ENCODE data around the gene DACH1.
A peak's percentile ranks its signal among the peaks of the same experiment; 100 is the strongest.

The DACH1 gene

DNA sequence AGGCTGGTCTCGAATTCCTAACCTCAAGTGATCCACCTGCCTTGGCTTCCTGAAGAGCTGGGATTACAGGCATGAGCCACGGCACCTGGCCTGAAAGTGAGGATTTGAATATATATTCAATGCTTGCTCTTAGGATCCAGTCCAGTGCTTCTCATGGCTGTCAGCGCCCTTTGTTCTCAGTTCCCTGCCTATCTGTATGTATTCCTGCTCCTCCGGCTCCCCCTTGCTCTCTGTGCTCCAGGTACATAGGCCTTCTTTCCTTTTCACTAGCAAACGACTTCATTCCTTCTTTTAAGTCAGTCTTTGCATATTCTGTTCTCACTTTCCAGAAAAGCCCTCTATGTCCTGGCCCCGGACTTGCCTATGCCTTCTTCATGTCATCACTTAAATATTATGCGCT is 232.8 kb downstream of the DACH1 start:
- H3K18ac ChIP-seq (ENCODE audit: low read depth in 1 of 2, low read length in 2 of 2) = peak overlapping the region; percentile 25 to 79
- H3K4ac ChIP-seq (ENCODE audit: low read depth in 1 of 2, low read length in 2 of 2) = peak overlapping the region; percentile 85 to 91
- no peak for DNase-seq
- H3K4me2 ChIP-seq (ENCODE audit: low read length, poor library complexity, severe bottlenecking) = no peak overlapping the region
- no peaks in the 10 kb centered on the region for H3K4me1 ChIP-seq (ENCODE audit: control insufficient read depth, insufficient read depth, low read depth, low read length)
- H2BK15ac ChIP-seq (ENCODE audit: low read depth, poor library complexity, severe bottlenecking) = no peak overlapping the region
- no peaks in the 10 kb centered on the region for H3K27me3 ChIP-seq (ENCODE audit: control insufficient read depth in 1 of 2, insufficient read depth in 1 of 2, low read length in 2 of 2)
- no peak overlapping the region for H2AFZ ChIP-seq (ENCODE audit: low read depth, low read length)
- H2AK5ac ChIP-seq (ENCODE audit: low read length, severe bottlenecking) = no peak overlapping the region
- no peak overlapping the region for H3K14ac ChIP-seq (ENCODE audit: low read length in 2 of 2)
- no peak overlapping the region for H3K27ac ChIP-seq (ENCODE audit: low read length, poor library complexity, severe bottlenecking)
- no peak overlapping the region for H3K4me3 ChIP-seq (ENCODE audit: insufficient read depth in 1 of 2, low read depth in 1 of 2, low read length in 2 of 2)
- H3K23ac ChIP-seq (ENCODE audit: low read length in 2 of 2) = no peak overlapping the region
- peak overlapping the region; percentile 43 to 84 for H2BK12ac ChIP-seq (ENCODE audit: low read length in 2 of 2)
- H2BK5ac ChIP-seq (ENCODE audit: low read depth, low read length, poor library complexity, severe bottlenecking) = no peak overlapping the region
- H3K79me1 ChIP-seq (replicated peaks; ENCODE audit: low read length, poor library complexity, severe bottlenecking) = no peaks in the 10 kb centered on the region
- WGBS = 95% methylated on average over 7 of the region's 7 CpGs
- peak overlapping the region; percentile 83 for H4K91ac ChIP-seq (ENCODE audit: low read length)
- H3K9me3 ChIP-seq (ENCODE audit: control insufficient read depth, low read length) = no peaks in the 10 kb centered on the region
- H3K36me3 ChIP-seq (ENCODE audit: control insufficient read depth in 1 of 2, insufficient read depth in 2 of 2, low read depth in 1 of 2, low read length in 2 of 2) = no peaks in the 10 kb centered on the region
- peak overlapping the region; percentile 79 for H2BK120ac ChIP-seq (ENCODE audit: low read depth, low read length)
- H4K8ac ChIP-seq (ENCODE audit: low read length) = peak overlapping the region; percentile 77
- H3K9ac ChIP-seq (ENCODE audit: low read length) = no peak overlapping the region

DNA sequence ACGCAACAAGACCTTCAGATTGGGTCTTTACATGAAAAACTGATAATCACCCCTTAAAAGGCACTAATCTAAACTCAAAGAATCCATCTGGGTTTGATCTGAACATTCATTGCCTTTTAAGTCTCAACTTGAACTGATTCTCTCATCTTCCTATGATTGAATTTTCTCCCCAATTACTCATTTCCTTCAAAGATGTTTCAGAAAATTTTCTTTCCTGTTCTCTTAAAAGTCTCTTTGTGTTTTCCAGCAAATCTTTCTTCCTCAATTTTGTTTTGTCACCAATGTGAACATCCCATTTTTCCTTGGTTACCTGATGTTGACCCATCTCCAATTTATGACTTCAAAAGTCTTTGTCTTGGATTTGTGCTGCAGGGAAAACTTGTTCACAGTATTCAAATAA is 234.3 kb downstream of the DACH1 start:
- no peak overlapping the region for H2BK12ac ChIP-seq (ENCODE audit: low read length in 2 of 2)
- no peaks in the 10 kb centered on the region for H3K36me3 ChIP-seq (ENCODE audit: control insufficient read depth in 1 of 2, insufficient read depth in 2 of 2, low read depth in 1 of 2, low read length in 2 of 2)
- H3K79me1 ChIP-seq (replicated peaks; ENCODE audit: low read length, poor library complexity, severe bottlenecking) = no peaks in the 10 kb centered on the region
- no peaks in the 10 kb centered on the region for H3K27me3 ChIP-seq (ENCODE audit: control insufficient read depth in 1 of 2, insufficient read depth in 1 of 2, low read length in 2 of 2)
- no peak for DNase-seq
- no peak overlapping the region for H3K18ac ChIP-seq (ENCODE audit: low read depth in 1 of 2, low read length in 2 of 2)
- H3K14ac ChIP-seq (ENCODE audit: low read length in 2 of 2) = no peak overlapping the region
- H2AK5ac ChIP-seq (ENCODE audit: low read length, severe bottlenecking) = no peak overlapping the region
- H3K4ac ChIP-seq (ENCODE audit: low read depth in 1 of 2, low read length in 2 of 2) = no peak overlapping the region
- 93% methylated on average over 1 of the region's 1 CpG for WGBS
- no peak overlapping the region for H3K27ac ChIP-seq (ENCODE audit: low read length, poor library complexity, severe bottlenecking)
- H3K4me2 ChIP-seq (ENCODE audit: low read length, poor library complexity, severe bottlenecking) = no peak overlapping the region
- no peak overlapping the region for H4K91ac ChIP-seq (ENCODE audit: low read length)
- no peak overlapping the region for H3K4me3 ChIP-seq (ENCODE audit: insufficient read depth in 1 of 2, low read depth in 1 of 2, low read length in 2 of 2)
- H3K9ac ChIP-seq (ENCODE audit: low read length) = no peak overlapping the region
- H3K4me1 ChIP-seq (ENCODE audit: control insufficient read depth, insufficient read depth, low read depth, low read length) = no peaks in the 10 kb centered on the region
- H3K23ac ChIP-seq (ENCODE audit: low read length in 2 of 2) = no peak overlapping the region
- no peak overlapping the region for H2AFZ ChIP-seq (ENCODE audit: low read depth, low read length)
- H2BK15ac ChIP-seq (ENCODE audit: low read depth, poor library complexity, severe bottlenecking) = no peak overlapping the region
- H2BK120ac ChIP-seq (ENCODE audit: low read depth, low read length) = no peak overlapping the region
- H2BK5ac ChIP-seq (ENCODE audit: low read depth, low read length, poor library complexity, severe bottlenecking) = no peak overlapping the region
- H3K9me3 ChIP-seq (ENCODE audit: control insufficient read depth, low read length) = no peaks in the 10 kb centered on the region
- no peak overlapping the region for H4K8ac ChIP-seq (ENCODE audit: low read length)

DNA sequence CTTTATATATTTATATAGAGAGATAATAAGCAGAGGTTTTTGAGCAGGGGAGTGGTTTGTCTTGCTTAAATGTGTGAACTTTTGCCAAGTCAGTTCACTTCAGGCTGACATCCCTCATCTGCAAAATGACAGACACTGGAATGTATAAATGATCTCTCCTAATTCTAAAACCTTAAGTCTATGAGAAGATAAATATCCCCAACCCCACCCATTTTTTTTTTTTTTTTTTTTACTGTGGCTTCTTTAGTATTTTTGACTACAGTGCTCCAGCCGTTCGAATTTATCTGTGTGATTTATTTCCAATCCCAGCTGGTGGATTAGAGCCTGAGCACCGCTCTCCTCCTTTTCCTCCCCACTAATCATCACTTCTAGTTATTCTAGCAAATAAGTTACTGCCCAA is 234.8 kb downstream of the DACH1 start:
- Histone ChIP-seq H3K27ac (ENCODE audit: low read length, poor library complexity, severe bottlenecking) (no peak overlapping the region), H2BK15ac (ENCODE audit: low read depth, poor library complexity, severe bottlenecking) (no peak overlapping the region), H3K79me1 (replicated peaks; ENCODE audit: low read length, poor library complexity, severe bottlenecking) (no peaks in the 10 kb centered on the region), H3K4me1 (ENCODE audit: control insufficient read depth, insufficient read depth, low read depth, low read length) (no peaks in the 10 kb centered on the region), H3K14ac (ENCODE audit: low read length in 2 of 2) (no peak overlapping the region), H2AK5ac (ENCODE audit: low read length, severe bottlenecking) (no peak overlapping the region), H3K4ac (ENCODE audit: low read depth in 1 of 2, low read length in 2 of 2) (no peak overlapping the region), H3K9ac (ENCODE audit: low read length) (no peak overlapping the region), H2BK5ac (ENCODE audit: low read depth, low read length, poor library complexity, severe bottlenecking) (no peak overlapping the region), H3K4me2 (ENCODE audit: low read length, poor library complexity, severe bottlenecking) (no peak overlapping the region), H3K4me3 (ENCODE audit: insufficient read depth in 1 of 2, low read depth in 1 of 2, low read length in 2 of 2) (no peak overlapping the region), H4K8ac (ENCODE audit: low read length) (no peak overlapping the region), H4K91ac (ENCODE audit: low read length) (no peak overlapping the region), H3K23ac (ENCODE audit: low read length in 2 of 2) (no peak overlapping the region), H2BK12ac (ENCODE audit: low read length in 2 of 2) (no peak overlapping the region), H2AFZ (ENCODE audit: low read depth, low read length) (no peak overlapping the region), H2BK120ac (ENCODE audit: low read depth, low read length) (no peak overlapping the region), H3K27me3 (ENCODE audit: control insufficient read depth in 1 of 2, insufficient read depth in 1 of 2, low read length in 2 of 2) (no peaks in the 10 kb centered on the region), H3K18ac (ENCODE audit: low read depth in 1 of 2, low read length in 2 of 2) (no peak overlapping the region), H3K9me3 (ENCODE audit: control insufficient read depth, low read length) (no peaks in the 10 kb centered on the region), H3K36me3 (ENCODE audit: control insufficient read depth in 1 of 2, insufficient read depth in 2 of 2, low read depth in 1 of 2, low read length in 2 of 2) (no peaks in the 10 kb centered on the region)
- no peak for DNase-seq
- WGBS = no CpG with 5 or more reads among the region's 3 CpGs

DNA sequence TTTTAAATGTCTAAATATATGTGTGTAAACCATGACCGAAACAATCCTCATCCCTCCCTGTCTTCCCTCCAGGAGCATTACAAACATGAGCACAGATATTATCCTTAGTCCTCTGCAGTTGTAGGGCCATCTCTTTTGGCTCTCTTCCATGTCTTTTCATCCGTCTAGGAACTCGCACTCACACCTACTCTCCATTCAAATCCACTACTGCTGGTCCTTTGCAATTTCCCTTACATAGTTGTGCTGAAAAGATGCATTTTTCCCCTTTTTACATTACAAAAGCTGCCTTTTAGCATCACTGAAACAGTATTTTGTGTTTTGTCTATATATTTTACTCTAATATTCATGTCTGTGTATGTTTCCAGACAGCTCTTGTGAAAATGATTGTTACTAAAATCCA is 237.8 kb downstream of the DACH1 start:
- 98% methylated on average over 3 of the region's 3 CpGs for WGBS
- H3K9ac ChIP-seq (ENCODE audit: low read length) = no peak overlapping the region

More for the DNA sequence above, 237.8 kb downstream of the DACH1 start:
- Histone ChIP-seq H3K4me2 (ENCODE audit: low read length, poor library complexity, severe bottlenecking) (no peak overlapping the region), H4K8ac (ENCODE audit: low read length) (no peak overlapping the region), H2AFZ (ENCODE audit: low read depth, low read length) (no peak overlapping the region), H3K14ac (ENCODE audit: low read length in 2 of 2) (no peak overlapping the region), H2BK15ac (ENCODE audit: low read depth, poor library complexity, severe bottlenecking) (no peak overlapping the region), H3K23ac (ENCODE audit: low read length in 2 of 2) (no peak overlapping the region), H4K91ac (ENCODE audit: low read length) (no peak overlapping the region), H3K27me3 (ENCODE audit: control insufficient read depth in 1 of 2, insufficient read depth in 1 of 2, low read length in 2 of 2) (no peaks in the 10 kb centered on the region), H2BK120ac (ENCODE audit: low read depth, low read length) (no peak overlapping the region), H3K18ac (ENCODE audit: low read depth in 1 of 2, low read length in 2 of 2) (peak overlapping the region in 1 of 2 experiments; percentile 8), H3K79me1 (replicated peaks; ENCODE audit: low read length, poor library complexity, severe bottlenecking) (no peaks in the 10 kb centered on the region), H2AK5ac (ENCODE audit: low read length, severe bottlenecking) (no peak overlapping the region), H2BK5ac (ENCODE audit: low read depth, low read length, poor library complexity, severe bottlenecking) (no peak overlapping the region), H3K36me3 (ENCODE audit: control insufficient read depth in 1 of 2, insufficient read depth in 2 of 2, low read depth in 1 of 2, low read length in 2 of 2) (no peaks in the 10 kb centered on the region), H3K4ac (ENCODE audit: low read depth in 1 of 2, low read length in 2 of 2) (no peak overlapping the region), H3K4me1 (ENCODE audit: control insufficient read depth, insufficient read depth, low read depth, low read length) (no peaks in the 10 kb centered on the region), H3K9me3 (ENCODE audit: control insufficient read depth, low read length) (no peaks in the 10 kb centered on the region), H3K27ac (ENCODE audit: low read length, poor library complexity, severe bottlenecking) (no peak overlapping the region), H2BK12ac (ENCODE audit: low read length in 2 of 2) (peak overlapping the region in 1 of 2 experiments; percentile 86), H3K4me3 (ENCODE audit: insufficient read depth in 1 of 2, low read depth in 1 of 2, low read length in 2 of 2) (no peak overlapping the region)
- no peak for DNase-seq

All from mesenchymal stem cell (in vitro differentiated cells and primary cell).